ENCODE measurements around the gene GRWD1. TPM values are rescaled to one million over a fixed set of nuclear protein-coding genes. Genes with fewer than 3 reads are reported as not detected.
A peak's percentile ranks its signal among the peaks of the same experiment; 100 is the strongest.

Gene GRWD1
- total RNA-seq, 1 experiment from 2014 or later: 77.4 TPM

GRCh38 chr19:48444129-48444935 is 1.5 kb upstream of the GRWD1 start:
- no peaks in the 10 kb centered on the region; the same call in 1 of the 2 replicates for H3K36me3 ChIP-seq (ENCODE audit: control insufficient read depth, insufficient read depth, low read length)
- intact Hi-C loops (cut with micrococcal nuclease; ENCODE audit: unreplicated experiment): loop anchor here (2.0 kb wide), 4 partner anchors 44 to 124 kb away; a partner anchor contains a TSS
- Mint-ChIP-seq H3K27me3 (ENCODE audit: insufficient read depth, unreplicated experiment) (no peaks in the 10 kb centered on the region), H3K4me1 (ENCODE audit: low read depth, unreplicated experiment) (peaks cover 21% of the 10 kb centered on the region), H3K9me3 (ENCODE audit: unreplicated experiment) (no peaks in the 10 kb centered on the region), H3K36me3 (ENCODE audit: insufficient read depth, unreplicated experiment) (peaks cover 40% of the 10 kb centered on the region), H3K27ac (ENCODE audit: unreplicated experiment) (peak overlapping the region; percentile 99), H3K4me3 (ENCODE audit: unreplicated experiment) (peak overlapping the region; percentile 97)
- ChIA-PET CTCF (interaction anchor here (0.7 to 1.9 kb wide), 3 partner anchors 140 to 1560 kb away, joined by 4 to 10 read pairs (median 8); no protein-coding TSS in a partner anchor), POLR2A (no interaction called here)
- H3K27me3 ChIP-seq (replicated peaks; ENCODE audit: control insufficient read depth, insufficient read depth, low read length): no peaks in the 10 kb centered on the region
- no peaks in the 10 kb centered on the region for H3K9me3 ChIP-seq
- TF ChIP-seq, protein P1, sequence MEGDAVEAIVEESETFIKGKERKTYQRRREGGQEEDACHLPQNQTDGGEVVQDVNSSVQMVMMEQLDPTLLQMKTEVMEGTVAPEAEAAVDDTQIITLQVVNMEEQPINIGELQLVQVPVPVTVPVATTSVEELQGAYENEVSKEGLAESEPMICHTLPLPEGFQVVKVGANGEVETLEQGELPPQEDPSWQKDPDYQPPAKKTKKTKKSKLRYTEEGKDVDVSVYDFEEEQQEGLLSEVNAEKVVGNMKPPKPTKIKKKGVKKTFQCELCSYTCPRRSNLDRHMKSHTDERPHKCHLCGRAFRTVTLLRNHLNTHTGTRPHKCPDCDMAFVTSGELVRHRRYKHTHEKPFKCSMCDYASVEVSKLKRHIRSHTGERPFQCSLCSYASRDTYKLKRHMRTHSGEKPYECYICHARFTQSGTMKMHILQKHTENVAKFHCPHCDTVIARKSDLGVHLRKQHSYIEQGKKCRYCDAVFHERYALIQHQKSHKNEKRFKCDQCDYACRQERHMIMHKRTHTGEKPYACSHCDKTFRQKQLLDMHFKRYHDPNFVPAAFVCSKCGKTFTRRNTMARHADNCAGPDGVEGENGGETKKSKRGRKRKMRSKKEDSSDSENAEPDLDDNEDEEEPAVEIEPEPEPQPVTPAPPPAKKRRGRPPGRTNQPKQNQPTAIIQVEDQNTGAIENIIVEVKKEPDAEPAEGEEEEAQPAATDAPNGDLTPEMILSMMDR (IDR thresholded peaks at IDR 0.05; ENCODE audit: insufficient read depth in 1 of 2, low read depth in 1 of 2, low read length in 1 of 2, severe bottlenecking in 1 of 2, unreplicated experiment in 1 of 2): no peak
- H3K4me1 ChIP-seq: peaks cover 10% of the 10 kb centered on the region
- no TSS peak for BruUV-seq (replicated peaks)
- DNase-seq: no peak
- no peak overlapping the region for H3K4me3 ChIP-seq (ENCODE audit: low read depth, low read length)

DNA sequence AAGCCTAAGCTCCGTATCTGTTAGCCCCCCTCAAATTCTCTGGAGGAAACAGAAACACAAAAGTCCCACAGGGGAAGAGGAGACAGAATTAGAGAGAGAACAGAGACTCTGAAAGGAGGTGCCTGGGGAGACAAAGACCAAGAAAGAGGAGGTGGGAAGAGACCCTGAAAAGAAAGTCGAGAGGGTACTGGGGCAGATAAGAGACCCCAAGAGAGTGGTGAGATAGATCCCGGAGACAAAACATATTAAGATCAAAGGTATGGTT is 915 bp upstream of the GRWD1 start:
- DNase-seq: no peak
- no TSS peak for BruUV-seq (replicated peaks)
- ChIA-PET CTCF (interaction anchor here (1.0 to 2.6 kb wide), 6 partner anchors 54 to 139 kb away, joined by 3 to 22 read pairs (median 7); partner anchors contain the start of genes KDELR1, SYNGR4 and TMEM143), POLR2A (no interaction called here)
- TF ChIP-seq, protein P1 (IDR thresholded peaks at IDR 0.05; ENCODE audit: insufficient read depth in 1 of 2, low read depth in 1 of 2, low read length in 1 of 2, severe bottlenecking in 1 of 2, unreplicated experiment in 1 of 2): no peak
- H3K27me3 Mint-ChIP-seq (ENCODE audit: insufficient read depth, unreplicated experiment): no peaks in the 10 kb centered on the region
- H3K27ac Mint-ChIP-seq (ENCODE audit: unreplicated experiment): peak overlapping the region; percentile 99
- H3K9me3 ChIP-seq: no peaks in the 10 kb centered on the region
- peak overlapping the region; percentile 97 for H3K4me3 Mint-ChIP-seq (ENCODE audit: unreplicated experiment)
- no peaks in the 10 kb centered on the region for H3K9me3 Mint-ChIP-seq (ENCODE audit: unreplicated experiment)
- H3K36me3 Mint-ChIP-seq (ENCODE audit: insufficient read depth, unreplicated experiment): peaks cover 45% of the 10 kb centered on the region
- no peaks in the 10 kb centered on the region; the same call in 1 of the 2 replicates for H3K36me3 ChIP-seq (ENCODE audit: control insufficient read depth, insufficient read depth, low read length)
- H3K4me1 Mint-ChIP-seq (ENCODE audit: low read depth, unreplicated experiment): peaks cover 21% of the 10 kb centered on the region
- intact Hi-C loops (cut with micrococcal nuclease; ENCODE audit: unreplicated experiment): loop anchor here (1.0 to 2.0 kb wide), 5 partner anchors 44 to 139 kb away; a partner anchor contains a TSS
- H3K4me1 ChIP-seq: peaks cover 10% of the 10 kb centered on the region
- no peaks in the 10 kb centered on the region for H3K27me3 ChIP-seq (replicated peaks; ENCODE audit: control insufficient read depth, insufficient read depth, low read length)
- peak overlapping the region; percentile 68 for H3K4me3 ChIP-seq (ENCODE audit: low read depth, low read length)

GRCh38 chr19:48445256-48445605 is 552 bp upstream of the GRWD1 start:
- peak overlapping the region; percentile 68 for H3K4me3 ChIP-seq (ENCODE audit: low read depth, low read length)
- Mint-ChIP-seq H3K27me3 (ENCODE audit: insufficient read depth, unreplicated experiment) (no peaks in the 10 kb centered on the region), H3K27ac (ENCODE audit: unreplicated experiment) (peak overlapping the region; percentile 99), H3K4me1 (ENCODE audit: low read depth, unreplicated experiment) (peaks cover 21% of the 10 kb centered on the region), H3K9me3 (ENCODE audit: unreplicated experiment) (no peaks in the 10 kb centered on the region), H3K36me3 (ENCODE audit: insufficient read depth, unreplicated experiment) (peaks cover 45% of the 10 kb centered on the region), H3K4me3 (ENCODE audit: unreplicated experiment) (peak overlapping the region; percentile 97)
- no peaks in the 10 kb centered on the region for H3K27me3 ChIP-seq (replicated peaks; ENCODE audit: control insufficient read depth, insufficient read depth, low read length)
- intact Hi-C loops (cut with micrococcal nuclease; ENCODE audit: unreplicated experiment): loop anchor here (1.0 to 2.0 kb wide), 5 partner anchors 44 to 139 kb away; a partner anchor contains a TSS
- ChIA-PET CTCF (interaction anchor here (1.0 to 2.6 kb wide), 9 partner anchors 45 to 143 kb away, joined by 3 to 22 read pairs (median 5); partner anchors contain the start of genes KDELR1, SYNGR4 and TMEM143), POLR2A (interaction anchor here (2.0 kb wide), 1 partner anchor 139 kb away, joined by 6 read pairs; no protein-coding TSS in a partner anchor)
- BruUV-seq (replicated peaks): no TSS peak
- no peaks in the 10 kb centered on the region for H3K9me3 ChIP-seq
- H3K4me1 ChIP-seq: peaks cover 10% of the 10 kb centered on the region
- DNase-seq: peak; percentile 72 to 73
- H3K36me3 ChIP-seq (ENCODE audit: control insufficient read depth, insufficient read depth, low read length): peaks cover under 1% of the 10 kb centered on the region; the same call in 1 of the 2 replicates
- TF ChIP-seq, protein P1 (IDR thresholded peaks at IDR 0.05; ENCODE audit: insufficient read depth in 1 of 2, low read depth in 1 of 2, low read length in 1 of 2, severe bottlenecking in 1 of 2, unreplicated experiment in 1 of 2): peak; percentile 57 to 68

All from Caco-2 (cell line).